Ovary (tissue), 3 donors: ENCODE results near the gene VARS2.

Experiments used
- CTCF ChIP-seq, 3 donors: fragments of 450-650 bp in 2 of 3; fragments of 200-600 bp in 1 of 3; IDR thresholded peaks; one replicate each; pipeline versions ENCODE4 v1.5.1 to v1.8.0; 2016 to 2022; ENCODE audit warnings: antibody characterized with exemption in 3 of 3, mild to moderate bottlenecking in 1 of 3
- EP300 ChIP-seq: sonication (generic); formaldehyde crosslinking; IDR thresholded peaks from one replicate; pipeline ENCODE4 v1.6.1; 2017; ENCODE audit warnings: antibody characterized with exemption
- POLR2A ChIP-seq: fragments of 450-650 bp; IDR thresholded peaks from one replicate; pipeline ENCODE4 v1.6.1; 2017; ENCODE audit warnings: antibody characterized with exemption, mild to moderate bottlenecking, moderate library complexity
- donor health status: DM: no; HTN: no; CAD: no.

DNA sequence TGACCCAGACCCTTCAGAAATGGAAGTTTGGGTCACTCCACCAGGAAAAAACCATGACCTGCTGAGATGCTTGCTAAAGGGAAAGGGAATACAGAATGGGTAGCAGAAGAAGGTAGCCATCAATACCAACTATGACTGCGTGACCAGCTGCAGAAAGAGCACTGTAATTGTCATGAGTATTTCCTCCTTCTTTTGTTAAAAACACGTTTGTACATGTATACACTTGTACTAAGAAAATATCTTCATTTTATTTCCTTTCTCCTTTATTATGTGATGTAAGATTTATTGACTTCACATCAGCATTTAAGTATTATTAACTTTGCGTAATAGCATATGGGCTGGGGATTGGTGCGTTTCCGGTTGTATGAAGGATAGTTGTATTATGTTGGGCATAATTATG is 56.9 kb downstream of the VARS2 start:
- TF ChIP-seq CTCF (IDR thresholded peaks at IDR 0.05) (no peak), POLR2A (no peak), EP300 (no peak)
